ENCODE measurements around the gene NPW.

The NPW gene

DNA sequence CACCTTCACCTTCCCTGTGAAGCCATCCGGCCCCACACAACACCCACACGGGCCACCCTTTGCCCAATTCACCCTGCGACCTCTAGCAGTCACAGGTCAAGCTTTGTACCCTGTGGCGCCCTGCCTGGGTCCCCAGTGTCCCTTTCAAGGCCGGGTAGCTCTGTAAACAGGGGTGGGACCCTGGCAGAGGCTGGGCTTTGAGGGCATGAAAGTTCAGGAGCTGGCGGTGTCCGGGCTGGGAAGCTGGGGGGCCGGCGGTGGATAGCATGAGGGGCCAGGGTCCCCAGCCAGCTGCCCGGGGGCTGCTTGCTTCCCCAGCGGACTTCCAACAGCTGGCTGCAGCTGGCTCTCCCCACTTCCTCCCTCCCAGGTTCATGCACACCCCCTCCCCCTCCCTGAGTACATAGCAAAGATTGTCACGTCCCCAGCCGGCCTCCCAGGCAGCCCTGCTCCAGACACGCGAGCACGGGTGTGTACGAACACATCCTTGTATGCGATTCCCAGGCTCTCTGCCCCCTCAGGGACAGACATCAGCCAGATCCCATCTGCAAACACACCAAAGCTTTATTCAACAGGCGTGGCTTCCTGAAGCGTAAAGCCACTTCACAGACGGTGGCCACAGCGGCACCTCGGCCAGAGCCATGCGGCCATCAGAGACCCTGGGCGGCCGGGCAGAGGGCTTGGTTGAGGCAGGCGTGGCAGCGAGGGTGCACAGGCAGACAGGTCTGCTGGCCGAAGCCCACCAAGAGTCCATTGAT lies 19.9 kb downstream of the NPW start:
- H3K4ac ChIP-seq (ENCODE audit: low read length): no peak overlapping the region
- no peak overlapping the region for H3K27ac ChIP-seq (replicated peaks; ENCODE audit: low read length)

DNA sequence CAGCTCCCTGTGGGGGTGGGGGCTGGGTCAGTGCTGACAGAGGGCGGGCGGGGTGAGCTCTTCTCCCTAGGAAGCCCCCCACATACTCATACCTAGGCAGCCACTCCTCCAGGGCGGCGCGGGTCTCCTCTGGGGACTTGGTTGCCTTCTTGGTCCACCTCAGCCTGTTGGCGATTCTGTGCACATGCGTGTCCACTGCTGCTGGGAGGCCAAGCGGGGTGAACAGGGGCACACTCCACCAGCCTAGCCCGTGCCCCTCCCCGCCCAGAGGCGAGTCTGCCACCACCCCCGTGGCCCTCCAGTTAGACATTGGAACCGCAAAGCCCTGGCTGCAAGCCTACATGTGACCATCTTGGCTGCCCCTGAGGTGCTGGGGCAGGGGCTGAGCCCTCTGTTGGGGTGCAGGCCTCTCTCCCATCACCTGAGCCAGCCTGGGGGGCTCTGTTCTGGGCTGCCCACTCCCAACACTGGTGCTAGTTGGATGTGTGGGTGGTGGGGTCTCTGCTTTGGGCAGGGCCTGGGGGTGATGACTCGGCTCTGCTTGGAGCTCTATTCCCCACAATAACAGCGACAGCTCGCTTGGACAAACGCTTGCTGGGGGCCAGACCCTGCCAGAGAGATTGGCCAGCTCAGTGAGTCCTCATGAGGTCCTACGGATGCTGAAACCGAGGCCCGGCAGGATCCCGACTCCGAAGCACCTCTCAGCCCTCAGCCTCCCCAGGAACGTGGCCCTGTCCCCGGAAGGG lies 20.6 kb downstream of the NPW start:
- no peak for DNase-seq (ENCODE audit: low spot score)
- Histone ChIP-seq H3K4me2 (ENCODE audit: insufficient read depth, low read length, poor library complexity, severe bottlenecking) (no peak overlapping the region), H2AK5ac (ENCODE audit: low read depth, low read length) (no peak overlapping the region), H3K4me1 (ENCODE audit: control insufficient read depth in 2 of 2, insufficient read depth in 1 of 2, low read depth in 1 of 2, low read length in 2 of 2) (peaks cover 4 to 19% of the 10 kb centered on the region in 2 donors), H3K18ac (ENCODE audit: low read length) (peak overlapping the region; percentile 28), H3K36me3 (replicated peaks in 1 of 2; ENCODE audit: control insufficient read depth in 2 of 2, insufficient read depth in 2 of 2, low read length in 2 of 2) (peaks cover 0 to 8% of the 10 kb centered on the region in 2 donors), H3K9ac (ENCODE audit: low read depth, low read length, poor library complexity) (peak overlapping the region; percentile 44), H3K79me1 (ENCODE audit: low read depth, low read length) (peaks cover 4% of the 10 kb centered on the region), H3K27me3 (ENCODE audit: control insufficient read depth in 3 of 3, insufficient read depth in 3 of 3, low read depth in 1 of 3, low read length in 3 of 3) (no peaks in the 10 kb centered on the region), H2BK120ac (ENCODE audit: low read depth, low read length) (no peak overlapping the region), H3K27ac (replicated peaks; ENCODE audit: low read length) (no peak overlapping the region), H3K9me3 (replicated peaks in 1 of 2; ENCODE audit: control insufficient read depth in 2 of 2, insufficient read depth in 1 of 2, low read depth in 1 of 2, low read length in 2 of 2) (no peaks in the 10 kb centered on the region), H2AFZ (ENCODE audit: low read length) (no peak overlapping the region), H3K4ac (ENCODE audit: low read length) (peak overlapping the region; percentile 53), H3K4me3 (ENCODE audit: low read length in 2 of 2) (no peak overlapping the region), H3K14ac (ENCODE audit: low read length) (no peak overlapping the region), H4K8ac (ENCODE audit: low read depth, low read length) (no peak overlapping the region), H4K91ac (ENCODE audit: low read depth, low read length, poor library complexity) (no peak overlapping the region), H2BK15ac (ENCODE audit: low read length) (no peak overlapping the region), H2BK12ac (ENCODE audit: low read length) (peak overlapping the region; percentile 22), H2BK5ac (ENCODE audit: low read length) (no peak overlapping the region), H3K23ac (ENCODE audit: low read depth, low read length, poor library complexity) (peak overlapping the region; percentile 43)
- WGBS, 2 donors (ENCODE audit: extremely low coverage in 2 of 2, insufficient read length in 2 of 2, insufficient replicate concordance in 1 of 2): no CpG with 5 or more reads among the region's 24 CpGs

More for the DNA sequence above, 19.9 kb downstream of the NPW start:
- Histone ChIP-seq H4K8ac (ENCODE audit: low read depth, low read length) (no peak overlapping the region), H3K4me1 (ENCODE audit: control insufficient read depth in 2 of 2, insufficient read depth in 1 of 2, low read depth in 1 of 2, low read length in 2 of 2) (peaks cover 4 to 19% of the 10 kb centered on the region in 2 donors), H2BK120ac (ENCODE audit: low read depth, low read length) (no peak overlapping the region), H3K4me2 (ENCODE audit: insufficient read depth, low read length, poor library complexity, severe bottlenecking) (no peak overlapping the region), H3K36me3 (replicated peaks in 1 of 2; ENCODE audit: control insufficient read depth in 2 of 2, insufficient read depth in 2 of 2, low read length in 2 of 2) (peaks cover 0 to 6% of the 10 kb centered on the region in 2 donors), H3K9ac (ENCODE audit: low read depth, low read length, poor library complexity) (peak overlapping the region; percentile 63), H3K9me3 (replicated peaks in 1 of 2; ENCODE audit: control insufficient read depth in 2 of 2, insufficient read depth in 1 of 2, low read depth in 1 of 2, low read length in 2 of 2) (no peaks in the 10 kb centered on the region), H3K14ac (ENCODE audit: low read length) (no peak overlapping the region), H2BK12ac (ENCODE audit: low read length) (peak overlapping the region; percentile 46), H3K27me3 (ENCODE audit: control insufficient read depth in 3 of 3, insufficient read depth in 3 of 3, low read depth in 1 of 3, low read length in 3 of 3) (no peaks in the 10 kb centered on the region), H2BK5ac (ENCODE audit: low read length) (no peak overlapping the region), H2AFZ (ENCODE audit: low read length) (no peak overlapping the region), H3K79me1 (ENCODE audit: low read depth, low read length) (peaks cover 5% of the 10 kb centered on the region), H4K91ac (ENCODE audit: low read depth, low read length, poor library complexity) (no peak overlapping the region), H3K23ac (ENCODE audit: low read depth, low read length, poor library complexity) (peak overlapping the region; percentile 85), H2BK15ac (ENCODE audit: low read length) (peak overlapping the region; percentile 37), H3K4me3 (ENCODE audit: low read length in 2 of 2) (no peak overlapping the region), H3K18ac (ENCODE audit: low read length) (no peak overlapping the region), H2AK5ac (ENCODE audit: low read depth, low read length) (no peak overlapping the region)
- no peak for DNase-seq (ENCODE audit: low spot score)
- WGBS, 2 donors (ENCODE audit: extremely low coverage in 2 of 2, insufficient read length in 2 of 2, insufficient replicate concordance in 1 of 2): no CpG with 5 or more reads among the region's 29 CpGs

DNA sequence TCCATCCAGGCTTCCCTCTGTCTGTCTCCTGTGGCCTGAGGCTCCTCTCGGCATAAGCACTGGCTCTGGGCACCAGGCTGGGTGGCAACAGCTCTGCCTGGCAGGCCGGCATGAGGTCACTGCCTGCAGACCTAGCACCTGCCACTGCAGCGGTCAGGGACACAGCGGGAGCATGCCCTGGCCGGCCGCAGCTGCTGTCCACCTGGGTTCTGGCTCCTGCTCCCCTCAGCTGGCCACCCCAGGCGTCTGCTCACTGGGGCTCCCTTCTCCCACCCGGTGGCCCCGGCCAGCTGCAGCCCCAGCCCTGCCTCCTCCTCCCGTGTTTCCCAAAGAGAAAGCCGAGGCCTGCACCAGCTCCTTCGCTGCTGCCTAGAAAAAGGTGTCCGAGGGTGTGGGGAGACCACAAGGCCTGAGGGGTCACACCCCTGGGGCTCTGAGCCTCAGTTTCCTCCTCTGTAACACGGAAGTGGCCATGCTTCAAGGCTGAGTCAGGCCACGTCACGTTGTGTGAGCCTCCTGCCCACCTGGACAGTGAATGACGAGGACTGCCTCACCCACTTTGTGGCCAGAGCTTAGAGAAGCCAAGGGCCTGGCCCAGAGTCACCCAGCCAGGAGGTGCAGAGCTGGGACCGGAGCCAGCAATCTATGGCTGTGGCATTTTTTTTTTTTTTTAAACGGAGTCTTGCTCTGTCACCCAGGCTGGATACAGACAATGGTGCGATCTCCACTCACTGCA lies 21.4 kb downstream of the NPW start:
- Histone ChIP-seq H3K9me3 (replicated peaks in 1 of 2; ENCODE audit: control insufficient read depth in 2 of 2, insufficient read depth in 1 of 2, low read depth in 1 of 2, low read length in 2 of 2) (no peaks in the 10 kb centered on the region), H3K79me1 (ENCODE audit: low read depth, low read length) (peaks cover 2% of the 10 kb centered on the region), H3K27me3 (ENCODE audit: control insufficient read depth in 3 of 3, insufficient read depth in 3 of 3, low read depth in 1 of 3, low read length in 3 of 3) (no peaks in the 10 kb centered on the region), H3K36me3 (replicated peaks in 1 of 2; ENCODE audit: control insufficient read depth in 2 of 2, insufficient read depth in 2 of 2, low read length in 2 of 2) (peaks cover 0 to 11% of the 10 kb centered on the region in 2 donors), H3K14ac (ENCODE audit: low read length) (no peak overlapping the region), H3K18ac (ENCODE audit: low read length) (peak overlapping the region; percentile 28), H3K4me1 (ENCODE audit: control insufficient read depth in 2 of 2, insufficient read depth in 1 of 2, low read depth in 1 of 2, low read length in 2 of 2) (peaks cover 0 to 12% of the 10 kb centered on the region in 2 donors), H2BK5ac (ENCODE audit: low read length) (no peak overlapping the region), H4K91ac (ENCODE audit: low read depth, low read length, poor library complexity) (no peak overlapping the region), H3K23ac (ENCODE audit: low read depth, low read length, poor library complexity) (no peak overlapping the region), H2BK120ac (ENCODE audit: low read depth, low read length) (no peak overlapping the region), H3K4me3 (ENCODE audit: low read length in 2 of 2) (no peak overlapping the region), H3K4me2 (ENCODE audit: insufficient read depth, low read length, poor library complexity, severe bottlenecking) (no peak overlapping the region), H2BK15ac (ENCODE audit: low read length) (no peak overlapping the region), H2AK5ac (ENCODE audit: low read depth, low read length) (no peak overlapping the region), H2BK12ac (ENCODE audit: low read length) (peak overlapping the region; percentile 10), H3K9ac (ENCODE audit: low read depth, low read length, poor library complexity) (no peak overlapping the region), H2AFZ (ENCODE audit: low read length) (no peak overlapping the region), H3K27ac (replicated peaks; ENCODE audit: low read length) (no peak overlapping the region), H4K8ac (ENCODE audit: low read depth, low read length) (no peak overlapping the region), H3K4ac (ENCODE audit: low read length) (no peak overlapping the region)
- WGBS, 2 donors (ENCODE audit: extremely low coverage in 2 of 2, insufficient read length in 2 of 2, insufficient replicate concordance in 1 of 2): no CpG with 5 or more reads among the region's 20 CpGs
- DNase-seq (ENCODE audit: low spot score): no peak
